Measurements from ENCODE around the gene TEK.
"Not testable (repeated sequence)": the region's sequence is repeated elsewhere in the genome, so short reads cannot be mapped to it uniquely, and the experiment has no call there.

Gene TEK

GRCh38 chr9:27182421-27182820, 73.4 kb downstream of the TEK start:
- DNase-seq, result no peak

GRCh38 chr9:27183131-27183530, 74.1 kb downstream of the TEK start:
- DNase-seq, result no peak

- no peak for DNase-seq
These were observed 74.7 kb downstream of the TEK start for GRCh38 chr9:27183701-27184100.

DNA sequence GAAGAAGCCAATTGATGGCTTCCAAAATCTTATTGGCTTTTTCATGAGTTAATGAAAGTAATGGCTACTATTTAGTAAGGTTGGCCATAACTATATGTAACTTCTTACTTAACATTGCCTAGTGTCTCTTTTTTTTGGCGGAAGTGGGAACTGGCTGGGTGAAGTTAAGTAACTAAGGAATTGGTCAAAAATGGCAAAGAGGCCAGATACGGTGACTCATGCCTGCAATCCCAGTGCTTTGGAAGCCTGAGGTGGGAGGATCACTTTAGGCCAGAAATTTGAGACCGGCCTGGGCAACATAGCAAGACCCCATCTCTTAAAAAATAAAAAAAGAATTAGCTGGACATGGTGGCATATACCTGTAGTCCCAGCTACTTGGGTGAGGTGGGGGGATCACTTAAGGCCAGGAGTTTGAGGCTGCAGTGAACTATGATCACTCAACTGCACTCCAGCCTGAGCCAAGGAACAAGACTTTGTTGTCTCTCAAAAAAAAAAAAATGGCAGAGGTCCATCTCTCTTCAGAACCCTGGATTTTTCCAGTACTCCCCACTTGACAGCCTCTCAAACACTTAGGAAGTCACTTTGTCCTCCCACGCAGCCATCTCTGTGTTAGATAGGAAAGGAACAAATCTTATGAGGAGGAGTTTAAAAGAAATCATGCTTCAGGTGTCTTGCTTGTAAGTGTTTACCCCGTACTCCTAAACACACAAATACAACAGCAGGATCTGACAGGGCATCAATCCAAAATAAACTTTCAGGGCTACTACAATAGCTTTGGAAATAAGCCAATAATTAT, 75.7 kb downstream of the TEK start:
- DNase-seq, result no peak

DNA sequence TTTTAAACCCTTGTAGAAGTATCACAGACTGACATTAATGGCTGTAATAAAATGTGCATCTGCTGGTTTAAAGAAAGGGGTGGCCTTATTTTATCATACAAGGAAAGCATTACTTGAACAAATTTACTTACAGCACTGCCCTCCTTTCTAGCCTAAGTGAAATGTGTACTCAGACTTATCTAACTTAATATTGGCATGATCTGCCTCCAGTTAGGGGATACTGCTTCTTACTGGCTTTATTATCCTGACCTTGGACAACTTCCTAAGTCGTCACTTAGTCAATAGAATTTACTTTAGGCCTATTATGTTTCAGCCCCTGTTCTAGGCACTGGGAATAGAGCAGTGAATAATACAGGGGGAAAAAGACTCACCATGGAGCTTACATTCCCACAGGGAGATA, 79.4 kb downstream of the TEK start:
- no peak for DNase-seq

GRCh38 chr9:27189426-27189825, 80.4 kb downstream of the TEK start:
- no peak for DNase-seq

GRCh38 chr9:27192291-27192960, 83.4 kb downstream of the TEK start:
- no peak for DNase-seq

DNA sequence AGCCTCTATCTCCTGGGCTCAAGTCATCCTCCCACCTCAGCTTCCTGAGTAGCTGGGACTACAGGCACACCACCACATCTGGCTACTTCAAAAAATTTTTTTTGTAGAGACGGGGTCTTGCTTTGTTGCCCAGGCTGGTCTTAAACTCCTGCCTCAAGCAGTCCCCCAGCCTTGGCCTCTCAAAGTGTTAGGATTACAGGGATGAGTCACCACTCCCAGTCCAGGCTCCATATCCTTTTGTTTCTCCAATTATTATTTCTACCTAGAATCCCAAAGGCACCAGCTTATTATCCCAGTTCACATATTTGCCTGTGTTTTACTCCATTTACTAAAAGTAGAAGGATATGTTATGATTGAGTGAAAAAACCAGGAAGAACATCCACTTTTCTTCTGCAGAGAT, 84.9 kb downstream of the TEK start:
- no peak for DNase-seq

DNA sequence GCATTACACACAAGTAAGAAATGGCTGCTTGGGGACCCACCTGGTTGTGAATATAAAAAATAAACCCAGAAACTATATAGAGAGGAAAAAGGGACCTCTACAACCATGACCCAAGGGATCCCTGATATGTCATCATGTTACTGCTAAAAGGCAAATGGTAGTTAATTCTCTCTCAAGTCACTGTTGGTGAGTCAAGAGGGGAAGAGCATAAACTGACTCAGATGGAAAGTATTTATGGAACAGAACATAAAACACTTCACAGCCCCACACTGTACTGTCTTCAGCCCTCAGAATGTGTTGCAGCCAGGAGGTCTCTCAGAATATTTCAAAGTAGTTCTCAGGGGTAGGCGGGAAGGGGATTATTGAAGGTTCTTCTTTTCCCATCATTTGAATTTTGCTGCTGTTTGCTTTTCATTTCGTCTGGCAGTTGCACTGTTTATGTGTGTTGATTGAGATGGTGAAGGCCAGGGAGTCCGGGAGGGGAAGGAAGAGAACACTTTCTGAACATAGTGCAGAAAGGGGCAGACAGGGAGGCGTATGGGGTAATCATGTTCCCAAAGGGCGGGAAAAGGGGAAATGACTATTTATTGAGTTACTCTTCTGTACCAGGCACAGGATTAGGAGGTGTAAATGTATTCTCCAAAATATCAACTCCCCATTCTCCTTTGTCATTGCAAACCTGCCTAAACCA, 85.5 kb downstream of the TEK start:
- no peak for DNase-seq

DNA sequence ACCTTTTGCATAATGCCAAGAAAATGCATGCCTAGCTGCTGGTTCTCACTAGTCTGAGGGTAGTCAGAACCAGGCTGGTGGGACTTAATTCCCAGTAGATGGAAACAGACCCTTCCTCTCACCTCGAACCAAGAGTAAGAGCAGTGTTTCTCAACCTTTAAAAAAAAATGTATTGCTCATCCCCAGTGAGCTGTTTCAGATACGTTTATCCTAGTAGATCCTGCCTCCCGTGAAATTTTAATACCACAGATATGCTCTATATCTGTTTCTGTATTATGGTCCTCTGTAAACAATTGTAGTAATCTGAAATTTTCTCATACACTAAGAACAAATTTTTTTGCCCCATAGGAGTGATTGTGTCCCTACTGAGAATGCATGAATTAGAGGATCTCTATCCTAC, 86.2 kb downstream of the TEK start:
- DNase-seq, result no peak

GRCh38 chr9:27196383-27196782, 87.4 kb downstream of the TEK start:
- DNase-seq, result no peak

GRCh38 chr9:27198190-27198589, 89.2 kb downstream of the TEK start:
- no peak for DNase-seq

GRCh38 chr9:27202056-27202455, 93.0 kb downstream of the TEK start:
- DNase-seq, result no peak

DNA sequence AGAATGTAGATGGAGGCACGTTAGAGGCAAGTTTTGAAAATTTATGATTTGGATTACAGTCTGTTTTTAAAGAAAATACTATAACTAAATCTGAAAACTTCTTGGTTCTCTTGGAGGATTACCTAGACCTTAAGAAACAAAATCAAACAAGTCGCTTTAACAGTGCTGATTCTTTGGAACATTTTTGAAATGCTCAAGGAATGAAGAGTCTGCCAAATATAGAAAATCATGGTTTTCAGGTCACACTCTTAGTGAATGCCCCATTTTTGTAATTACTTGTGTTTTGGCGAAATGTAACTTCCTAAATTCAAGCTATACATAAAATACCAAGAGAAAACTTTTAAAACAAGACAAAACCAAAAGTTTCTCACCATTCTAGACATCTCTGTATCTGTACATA, 94.8 kb downstream of the TEK start:
- no peak for DNase-seq

DNA sequence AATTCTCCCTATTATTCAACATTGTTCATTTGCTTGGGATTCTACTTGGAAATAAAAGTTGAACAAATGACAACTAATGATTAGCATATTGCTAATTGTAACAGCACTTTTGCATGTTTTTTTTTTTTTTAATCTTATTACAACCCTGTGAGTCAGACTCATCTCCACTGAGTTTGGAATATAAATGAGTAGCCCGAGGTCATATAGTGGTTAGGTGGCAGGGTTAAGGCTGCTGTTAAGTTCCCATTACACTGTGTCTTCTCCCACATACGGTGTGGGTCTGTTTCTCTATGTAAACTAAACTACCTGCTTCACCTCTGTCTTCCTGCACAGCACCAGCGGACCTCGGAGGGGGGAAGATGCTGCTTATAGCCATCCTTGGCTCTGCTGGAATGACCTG, 95.6 kb downstream of the TEK start:
- no peak for DNase-seq

GRCh38 chr9:27205198-27205597, 96.2 kb downstream of the TEK start:
- no peak for DNase-seq

GRCh38 chr9:27206041-27206440, 97.0 kb downstream of the TEK start:
- no peak for DNase-seq

GRCh38 chr9:27209034-27209433, 100.0 kb downstream of the TEK start:
- no peak for DNase-seq

- DNase-seq, result no peak
These were observed 101.6 kb downstream of the TEK start for GRCh38 chr9:27210588-27210987.

DNA sequence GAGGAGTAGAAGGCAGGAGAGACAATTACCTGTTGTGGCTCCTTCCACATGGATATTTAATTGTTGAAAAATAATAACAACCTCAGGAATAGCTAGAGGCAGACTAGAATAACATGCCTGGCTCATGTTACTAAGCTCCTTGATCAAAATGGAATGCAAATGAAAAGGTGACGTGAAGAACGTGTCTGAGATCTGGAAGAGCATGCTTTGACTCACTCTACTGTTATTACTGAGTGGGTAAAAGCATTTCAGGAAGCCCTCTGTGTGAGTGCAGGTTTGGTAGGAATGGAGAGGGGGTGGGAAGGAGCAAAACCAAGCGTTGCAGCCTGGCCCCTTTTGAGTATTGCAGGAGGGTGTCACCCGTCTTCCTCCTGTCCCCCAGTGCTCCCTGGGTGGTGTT, 103.2 kb downstream of the TEK start:
- DNase-seq, result no peak

GRCh38 chr9:27212621-27213020, 103.6 kb downstream of the TEK start:
- DNase-seq, result no peak

- no peak for DNase-seq
These were observed 118.2 kb downstream of the TEK start for GRCh38 chr9:27227192-27227591.

DNA sequence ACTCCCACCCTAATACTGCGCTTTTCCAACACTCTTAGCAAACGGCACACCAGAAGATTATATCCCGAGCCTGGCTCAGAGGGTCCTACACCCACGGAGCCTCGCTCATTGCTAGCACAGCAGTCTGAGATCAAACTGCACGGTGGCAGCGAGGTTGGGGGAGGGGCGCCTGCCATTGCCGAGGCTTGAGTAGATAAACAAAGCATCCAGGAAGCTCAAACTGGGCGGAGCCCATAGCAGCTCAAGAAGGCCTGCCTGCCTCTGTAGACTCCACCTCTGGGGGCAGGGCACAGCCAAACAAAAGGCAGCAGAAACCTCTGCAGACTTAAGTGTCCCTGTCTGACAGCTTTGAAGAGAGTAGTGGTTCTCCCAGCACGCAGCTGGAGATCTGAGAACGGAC, 130.6 kb downstream of the TEK start:
- not testable (repeated sequence) for DNase-seq

- peak in 1 of 2 donors; percentile 5 for DNase-seq
These were observed 138.7 kb downstream of the TEK start for GRCh38 chr9:27247756-27248155.

All from stimulated activated CD4-positive, alpha-beta T cell treated with anti-CD3 and anti-CD28 coated beads, Interleukin-2, amount 100 ng/mL, for 24 hours (primary cell).